ENCODE results near the gene WDHD1. TPM values are rescaled to one million over a fixed set of nuclear protein-coding genes. Genes with fewer than 3 reads are reported as not detected.

The WDHD1 gene
- polyA plus RNA-seq, 1 experiment: 6.7 TPM

GRCh38 chr14:54944737-54945391, 82.0 kb downstream of the WDHD1 start:
- ChIA-PET CTCF (no interaction called here), POLR2A (no interaction called here)
- Histone ChIP-seq H3K4me3 (ENCODE audit: low read depth, low read length) (no peak overlapping the region), H3K27ac (ENCODE audit: low read depth, low read length) (no peak overlapping the region), H3K27me3 (ENCODE audit: control insufficient read depth, insufficient read depth, low read length) (no peaks in the 10 kb centered on the region), H3K9me3 (ENCODE audit: control insufficient read depth, insufficient read depth, low read length) (peaks cover 4% of the 10 kb centered on the region; the same call in 1 of the 2 replicates)
- no peak for TF ChIP-seq CTCF (IDR thresholded peaks at IDR 0.05; ENCODE audit: low read depth, low read length)
- no peak for DNase-seq (ENCODE audit: low read depth, low spot score)

- Histone ChIP-seq H3K9me3 (ENCODE audit: control insufficient read depth, insufficient read depth, low read length) (no peaks in the 10 kb centered on the region), H3K27me3 (ENCODE audit: control insufficient read depth, insufficient read depth, low read length) (no peaks in the 10 kb centered on the region), H3K27ac (ENCODE audit: low read depth, low read length) (no peak overlapping the region), H3K4me3 (ENCODE audit: low read depth, low read length) (no peak overlapping the region)
- CTCF ChIA-PET: no interaction called here
- TF ChIP-seq CTCF (IDR thresholded peaks at IDR 0.05; ENCODE audit: low read depth, low read length): no peak
- POLR2A ChIA-PET: no interaction called here
- DNase-seq (ENCODE audit: low read depth, low spot score): no peak
Measured at GRCh38 chr14:54942913-54943312, 84.0 kb downstream of the WDHD1 start.

GRCh38 chr14:54936816-54937215, 90.1 kb downstream of the WDHD1 start:
- CTCF ChIA-PET: no interaction called here

GRCh38 chr14:54935958-54936357, 90.9 kb downstream of the WDHD1 start:
- DNase-seq (ENCODE audit: low read depth, low spot score): peak; percentile 10
- ChIA-PET CTCF (interaction anchor here (0.6 kb wide), 1 partner anchor 245 kb away, joined by 6 read pairs; no protein-coding TSS in a partner anchor), POLR2A (no interaction called here)
- Histone ChIP-seq H3K27ac (ENCODE audit: low read depth, low read length) (no peak overlapping the region), H3K9me3 (ENCODE audit: control insufficient read depth, insufficient read depth, low read length) (no peaks in the 10 kb centered on the region), H3K4me3 (ENCODE audit: low read depth, low read length) (no peak overlapping the region), H3K27me3 (ENCODE audit: control insufficient read depth, insufficient read depth, low read length) (no peaks in the 10 kb centered on the region)
- TF ChIP-seq CTCF (IDR thresholded peaks at IDR 0.05; ENCODE audit: low read depth, low read length): no peak

More at GRCh38 chr14:54936816-54937215, 90.1 kb downstream of the WDHD1 start:
- POLR2A ChIA-PET: no interaction called here
- no peaks in the 10 kb centered on the region for H3K27me3 ChIP-seq (ENCODE audit: control insufficient read depth, insufficient read depth, low read length)
- H3K9me3 ChIP-seq (ENCODE audit: control insufficient read depth, insufficient read depth, low read length): no peaks in the 10 kb centered on the region
- no peak for TF ChIP-seq CTCF (IDR thresholded peaks at IDR 0.05; ENCODE audit: low read depth, low read length)
- no peak for DNase-seq (ENCODE audit: low read depth, low spot score)
- H3K4me3 ChIP-seq (ENCODE audit: low read depth, low read length): no peak overlapping the region
- no peak overlapping the region for H3K27ac ChIP-seq (ENCODE audit: low read depth, low read length)

GRCh38 chr14:54935100-54935499, 91.8 kb downstream of the WDHD1 start:
- ChIA-PET CTCF (no interaction called here), POLR2A (no interaction called here)
- no peaks in the 10 kb centered on the region for H3K27me3 ChIP-seq (ENCODE audit: control insufficient read depth, insufficient read depth, low read length)
- H3K4me3 ChIP-seq (ENCODE audit: low read depth, low read length): no peak overlapping the region
- no peak overlapping the region for H3K27ac ChIP-seq (ENCODE audit: low read depth, low read length)
- no peak for TF ChIP-seq CTCF (IDR thresholded peaks at IDR 0.05; ENCODE audit: low read depth, low read length)
- DNase-seq (ENCODE audit: low read depth, low spot score): no peak
- H3K9me3 ChIP-seq (ENCODE audit: control insufficient read depth, insufficient read depth, low read length): no peaks in the 10 kb centered on the region
